NB4 (cell line): ENCODE data around the gene NRARP.
"Not testable (repeated sequence)": the region's sequence is repeated elsewhere in the genome, so short reads cannot be mapped to it uniquely, and the experiment has no call there.

Experiments used
- DNase-seq: peaks from one replicate; pipeline ENCODE4 v3.0.0; 2010; ENCODE audit warnings: low read depth
- H3K4me3 ChIP-seq: one replicate; pipeline ENCODE4 v1.5.1; 2011; ENCODE audit warnings: mild to moderate bottlenecking, low read depth, low read length, moderate library complexity
- MYC ChIP-seq: IDR thresholded peaks from 2 replicates; pipeline ENCODE4 v1.6.1; 2011; ENCODE audit warnings: low read depth, low read length
- POLR2A ChIP-seq: IDR thresholded peaks from 2 replicates; pipeline ENCODE4 v1.6.1; 2011; ENCODE audit warnings: mild to moderate bottlenecking; ENCODE audit not compliant: insufficient read length; ENCODE audit errors: extremely low read depth
- TF ChIP-seq, protein P1 (sequence below): IDR thresholded peaks from 2 replicates; pipeline ENCODE4 v1.6.1; 2011; ENCODE audit warnings: low read depth, low read length
- TF ChIP-seq, protein P2 (sequence below): IDR thresholded peaks from one replicate; pipeline ENCODE4 v1.5.1; 2012; ENCODE audit warnings: low read depth, low read length

The NRARP gene

DNA sequence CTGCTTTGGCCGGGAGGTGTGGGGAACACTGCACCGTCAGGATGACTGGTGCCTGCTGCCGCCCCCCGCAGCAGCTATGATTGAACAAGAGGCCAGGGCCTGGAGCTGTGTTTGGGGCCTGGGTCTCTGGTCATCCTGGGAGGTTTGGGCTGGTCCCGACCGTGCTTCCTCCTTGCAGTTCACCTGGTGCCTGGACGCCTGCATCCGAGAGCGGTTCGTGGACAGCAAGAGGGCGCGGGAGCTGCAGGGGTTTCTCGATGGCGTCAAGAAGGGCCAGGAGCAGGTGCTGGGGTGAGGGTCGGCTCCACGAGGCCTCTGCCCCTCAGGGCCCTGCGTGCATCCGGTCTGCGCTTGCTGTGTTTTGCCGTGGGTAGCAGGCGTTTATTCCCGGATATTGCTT, 38.0 kb downstream of the NRARP start:
- DNase-seq = no peak
- TF ChIP-seq MYC (no peak), POLR2A (no peak)
- TF ChIP-seq, protein P1, sequence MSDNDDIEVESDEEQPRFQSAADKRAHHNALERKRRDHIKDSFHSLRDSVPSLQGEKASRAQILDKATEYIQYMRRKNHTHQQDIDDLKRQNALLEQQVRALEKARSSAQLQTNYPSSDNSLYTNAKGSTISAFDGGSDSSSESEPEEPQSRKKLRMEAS = no peak
- TF ChIP-seq, protein P2, sequence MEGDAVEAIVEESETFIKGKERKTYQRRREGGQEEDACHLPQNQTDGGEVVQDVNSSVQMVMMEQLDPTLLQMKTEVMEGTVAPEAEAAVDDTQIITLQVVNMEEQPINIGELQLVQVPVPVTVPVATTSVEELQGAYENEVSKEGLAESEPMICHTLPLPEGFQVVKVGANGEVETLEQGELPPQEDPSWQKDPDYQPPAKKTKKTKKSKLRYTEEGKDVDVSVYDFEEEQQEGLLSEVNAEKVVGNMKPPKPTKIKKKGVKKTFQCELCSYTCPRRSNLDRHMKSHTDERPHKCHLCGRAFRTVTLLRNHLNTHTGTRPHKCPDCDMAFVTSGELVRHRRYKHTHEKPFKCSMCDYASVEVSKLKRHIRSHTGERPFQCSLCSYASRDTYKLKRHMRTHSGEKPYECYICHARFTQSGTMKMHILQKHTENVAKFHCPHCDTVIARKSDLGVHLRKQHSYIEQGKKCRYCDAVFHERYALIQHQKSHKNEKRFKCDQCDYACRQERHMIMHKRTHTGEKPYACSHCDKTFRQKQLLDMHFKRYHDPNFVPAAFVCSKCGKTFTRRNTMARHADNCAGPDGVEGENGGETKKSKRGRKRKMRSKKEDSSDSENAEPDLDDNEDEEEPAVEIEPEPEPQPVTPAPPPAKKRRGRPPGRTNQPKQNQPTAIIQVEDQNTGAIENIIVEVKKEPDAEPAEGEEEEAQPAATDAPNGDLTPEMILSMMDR = no peak
- no peak overlapping the region for H3K4me3 ChIP-seq

DNA sequence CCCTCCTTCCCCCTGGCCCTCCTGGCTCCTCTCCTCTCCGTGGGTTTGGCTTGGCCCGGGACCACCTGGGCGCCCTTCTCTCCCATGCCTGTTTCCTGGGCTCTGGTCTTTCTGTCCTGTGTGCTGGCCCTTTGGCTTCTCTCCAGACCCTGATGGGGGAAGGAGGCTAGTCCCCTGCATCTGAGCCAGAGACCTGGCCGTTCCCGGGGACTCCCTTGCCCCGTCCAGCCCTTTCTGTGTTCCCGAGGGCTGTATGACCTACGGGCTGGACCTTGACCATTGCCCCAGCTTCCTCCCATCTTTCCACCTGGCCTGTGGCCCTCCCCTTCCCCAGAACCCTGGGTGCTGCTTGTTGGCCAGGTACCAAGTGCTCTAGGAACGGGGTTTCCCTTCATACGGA, 38.6 kb downstream of the NRARP start:
- TF ChIP-seq POLR2A = no peak
- TF ChIP-seq, protein P2 = no peak
- TF ChIP-seq, protein P1 = no peak
- TF ChIP-seq MYC = no peak
- no peak for DNase-seq

DNA sequence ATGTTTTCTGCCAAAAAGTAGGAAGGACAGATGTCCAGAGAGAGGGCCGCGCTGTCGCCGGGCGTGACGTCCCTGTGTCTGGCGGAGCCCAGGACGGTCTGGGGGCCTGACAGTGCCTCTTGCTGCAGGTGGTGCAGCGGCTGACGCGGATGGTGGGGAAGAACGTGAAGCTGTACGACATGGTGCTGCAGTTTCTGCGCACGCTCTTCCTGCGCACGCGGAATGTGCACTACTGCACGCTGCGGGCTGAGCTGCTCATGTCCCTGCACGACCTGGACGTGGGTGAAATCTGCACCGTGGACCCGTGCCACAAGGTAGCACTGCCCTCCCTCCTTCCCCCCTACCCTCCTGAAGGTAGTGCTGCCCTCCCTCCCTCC, 39.2 kb downstream of the NRARP start:
- no peak overlapping the region for H3K4me3 ChIP-seq
- TF ChIP-seq MYC = no peak
- no peak for TF ChIP-seq POLR2A
- TF ChIP-seq, protein P1 = no peak
- TF ChIP-seq, protein P2 = no peak
- no peak for DNase-seq

More for the DNA sequence above, 38.6 kb downstream of the NRARP start:
- H3K4me3 ChIP-seq = no peak overlapping the region

DNA sequence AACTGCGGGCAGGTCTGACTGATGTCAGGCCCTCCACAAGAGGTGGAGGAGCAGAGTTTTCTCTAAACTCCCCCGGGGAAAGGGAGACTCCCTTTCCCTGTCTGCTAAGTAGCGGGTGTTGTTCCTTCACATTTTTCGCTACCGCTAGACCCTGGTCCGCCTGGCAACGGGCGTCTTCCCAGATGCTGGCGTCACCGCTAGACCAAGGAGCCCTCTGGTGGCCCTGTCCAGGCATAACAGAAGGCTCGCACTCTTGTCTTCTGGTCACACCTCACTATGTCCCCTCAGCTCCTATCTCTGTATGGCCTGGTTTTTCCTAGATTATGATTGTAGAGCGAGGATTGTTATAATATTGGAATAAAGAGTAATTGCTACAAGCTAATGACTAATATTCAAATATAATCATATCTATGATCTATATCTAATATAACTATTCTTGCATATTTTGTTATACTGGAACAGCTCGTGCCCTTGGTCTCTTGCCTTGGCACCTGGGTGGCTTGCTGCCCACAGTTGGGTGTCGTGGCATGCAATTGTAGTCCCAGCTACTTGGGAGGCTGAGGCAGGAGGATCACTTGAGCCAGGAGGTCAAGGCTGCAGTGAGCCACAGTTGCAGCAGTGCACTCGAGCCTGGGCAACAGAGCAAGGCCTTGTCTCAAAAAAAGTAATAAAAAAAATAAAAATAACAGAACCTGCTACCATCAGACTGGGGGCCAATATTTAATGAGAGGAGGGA, 39.7 kb downstream of the NRARP start:
- DNase-seq, H3K4me3 ChIP-seq: not testable (repeated sequence)
- TF ChIP-seq, protein P2 = peak; percentile 14

DNA sequence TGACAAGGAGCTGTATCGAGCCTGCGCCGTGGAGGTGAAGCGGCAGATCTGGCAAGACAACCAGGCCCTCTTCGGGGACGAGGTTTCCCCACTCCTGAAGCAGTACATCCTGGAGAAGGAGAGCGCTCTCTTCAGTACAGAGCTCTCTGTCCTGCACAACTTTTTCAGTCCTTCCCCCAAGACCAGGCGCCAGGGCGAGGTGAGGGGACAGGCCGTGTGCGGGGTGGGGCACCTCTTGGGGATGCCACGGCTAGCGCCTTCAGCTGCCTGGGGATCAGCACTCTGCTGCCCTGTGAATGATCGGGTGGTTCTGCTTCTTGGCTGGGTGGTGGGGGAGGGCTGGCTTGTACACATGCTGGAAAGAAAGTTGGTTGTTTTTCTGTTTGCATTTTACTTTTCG, 45.2 kb downstream of the NRARP start:
- DNase-seq = no peak
- H3K4me3 ChIP-seq = peak overlapping the region; percentile 85
- TF ChIP-seq, protein P1 = no peak
- TF ChIP-seq POLR2A = no peak
- TF ChIP-seq MYC = no peak
- TF ChIP-seq, protein P2 = no peak

DNA sequence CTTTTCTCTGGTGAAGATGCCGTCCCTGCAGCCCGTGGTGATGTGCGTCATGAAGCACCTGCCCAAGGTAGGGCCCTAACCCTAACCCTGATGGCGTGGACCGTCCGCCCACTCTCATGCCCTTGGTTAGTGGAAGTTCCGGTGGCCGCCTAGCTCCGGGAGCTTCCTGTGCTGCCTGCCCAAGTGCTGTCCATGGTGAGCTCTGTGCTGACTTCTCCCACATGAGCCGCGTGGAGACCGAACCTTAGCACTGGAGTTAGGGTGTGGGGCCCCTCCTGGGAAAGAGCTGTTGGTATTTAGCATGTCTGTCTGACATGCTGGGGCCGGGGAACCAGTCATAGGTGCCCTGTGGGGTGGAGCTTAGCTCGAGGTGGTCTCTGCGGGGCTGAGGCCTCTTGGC, 45.7 kb downstream of the NRARP start:
- TF ChIP-seq, protein P2 = no peak
- TF ChIP-seq MYC (no peak), POLR2A (no peak)
- TF ChIP-seq, protein P1 = no peak
- DNase-seq = no peak
- peak overlapping the region; percentile 85 for H3K4me3 ChIP-seq
